Hematopoietic multipotent progenitor cell treated with erythropoietin and hydrocortisone succinate and interleukin-3 and kit ligand, for 8 days (in vitro differentiated cells): ENCODE results near the gene ASB1.
A peak's percentile ranks its signal among the peaks of the same experiment; 100 is the strongest.
"Not testable (repeated sequence)": the region's sequence is repeated elsewhere in the genome, so short reads cannot be mapped to it uniquely, and the experiment has no call there.

Experiments used
- DNase-seq: peaks from one replicate; pipeline ENCODE4 v3.0.0-alpha.2; 2015

The ASB1 gene

GRCh38 chr2:238424313-238424700 is 2.4 kb upstream of the ASB1 start:
- no peak for DNase-seq

GRCh38 chr2:238425505-238425978 is 1.2 kb upstream of the ASB1 start:
- DNase-seq: no peak

GRCh38 chr2:238425979-238426567 is 654 bp upstream of the ASB1 start:
- peak; percentile 36 for DNase-seq

GRCh38 chr2:238427435-238428162 is 872 bp downstream of the ASB1 start:
- DNase-seq: peak; percentile 12

- DNase-seq: no peak
These were observed 2.1 kb downstream of the ASB1 start for GRCh38 chr2:238428866-238429265.

GRCh38 chr2:238430781-238431180 is 4.1 kb downstream of the ASB1 start:
- no peak for DNase-seq

GRCh38 chr2:238431456-238431855 is 4.7 kb downstream of the ASB1 start:
- no peak for DNase-seq

GRCh38 chr2:238433300-238433915 is 6.7 kb downstream of the ASB1 start:
- DNase-seq: no peak

GRCh38 chr2:238433941-238434845 is 7.5 kb downstream of the ASB1 start:
- no peak for DNase-seq

- no peak for DNase-seq
These were observed 8.4 kb downstream of the ASB1 start for GRCh38 chr2:238434846-238435751.

GRCh38 chr2:238435752-238436096 is 9.0 kb downstream of the ASB1 start:
- no peak for DNase-seq

- no peak for DNase-seq
These were observed 12.4 kb downstream of the ASB1 start for GRCh38 chr2:238438856-238439849.

- DNase-seq: no peak
These were observed 13.2 kb downstream of the ASB1 start for GRCh38 chr2:238439917-238440316.

GRCh38 chr2:238440331-238440730 is 13.6 kb downstream of the ASB1 start:
- no peak for DNase-seq

GRCh38 chr2:238440767-238441166 is 14.0 kb downstream of the ASB1 start:
- DNase-seq: no peak

GRCh38 chr2:238441262-238442114 is 14.8 kb downstream of the ASB1 start:
- no peak for DNase-seq

- not testable (repeated sequence) for DNase-seq
These were observed 15.5 kb downstream of the ASB1 start for GRCh38 chr2:238442257-238442656.

- no peak for DNase-seq
These were observed 17.5 kb downstream of the ASB1 start for GRCh38 chr2:238444242-238444641.

GRCh38 chr2:238445409-238446190 is 18.9 kb downstream of the ASB1 start:
- no peak for DNase-seq
